KOPT-K1 (cell line): ENCODE data around the gene TRIP12.
"Not testable (repeated sequence)": the region's sequence is repeated elsewhere in the genome, so short reads cannot be mapped to it uniquely, and the experiment has no call there.

Experiments used
- H3K27ac ChIP-seq: fragments of 200-600 bp; sonication (generic); 2 replicates; pipeline ENCODE4 v1.5.1; 2016; ENCODE audit warnings: antibody characterized with exemption, mild to moderate bottlenecking, low read depth, low read length; ENCODE audit not compliant: poor library complexity, severe bottlenecking
- H3K36me3 ChIP-seq: fragments of 200-600 bp; sonication (generic); 2 replicates; pipeline ENCODE4 v1.5.1; 2017; ENCODE audit warnings: antibody characterized with exemption, mild to moderate bottlenecking, low read length, moderate library complexity; ENCODE audit not compliant: insufficient read depth
- H3K9me3 ChIP-seq: fragments of 200-600 bp; sonication (generic); 2 replicates; pipeline ENCODE4 v1.5.1; 2017; ENCODE audit warnings: antibody characterized with exemption, low read length, mild to moderate bottlenecking; ENCODE audit not compliant: insufficient read depth, poor library complexity, severe bottlenecking

Gene TRIP12

DNA sequence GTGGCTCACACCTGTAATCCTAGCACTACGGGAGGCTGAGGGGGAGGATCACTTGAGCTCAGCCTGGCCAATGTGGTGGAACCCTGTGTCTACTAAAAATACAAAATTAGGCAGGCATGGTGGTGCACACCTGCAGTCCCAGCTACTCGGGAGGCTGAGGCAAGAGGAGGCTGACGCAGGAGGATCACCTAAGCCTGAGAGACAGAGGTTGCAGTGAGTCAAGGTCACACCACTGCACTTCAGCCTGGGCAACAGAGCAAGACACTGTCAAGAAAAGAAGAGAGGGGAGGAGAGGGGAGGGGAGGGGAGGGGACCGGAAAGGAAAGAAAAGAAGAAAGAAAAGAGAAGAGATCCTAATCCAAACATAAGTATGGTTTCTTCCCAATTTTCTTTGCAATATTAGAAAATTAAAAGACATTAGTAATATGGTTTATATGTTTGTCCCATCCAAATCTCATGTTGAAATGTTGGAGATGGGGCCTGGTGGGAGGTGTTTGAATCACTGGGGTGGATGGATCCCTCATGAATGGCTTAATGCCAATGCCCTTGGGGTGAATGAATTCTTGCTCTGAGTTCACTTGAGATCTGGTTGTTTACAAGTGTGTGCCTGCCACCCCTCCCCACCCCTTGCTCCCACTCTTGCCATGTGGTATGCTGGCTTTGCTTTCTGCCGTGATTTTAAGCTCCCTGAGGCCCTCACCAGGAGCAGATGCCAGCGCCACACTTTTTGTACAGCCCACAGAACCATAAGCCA is 50.7 kb downstream of the TRIP12 start:
- H3K36me3 ChIP-seq: peaks cover 70% of the 10 kb centered on the region
- no peak overlapping the region for H3K27ac ChIP-seq
- no peaks in the 10 kb centered on the region for H3K9me3 ChIP-seq

DNA sequence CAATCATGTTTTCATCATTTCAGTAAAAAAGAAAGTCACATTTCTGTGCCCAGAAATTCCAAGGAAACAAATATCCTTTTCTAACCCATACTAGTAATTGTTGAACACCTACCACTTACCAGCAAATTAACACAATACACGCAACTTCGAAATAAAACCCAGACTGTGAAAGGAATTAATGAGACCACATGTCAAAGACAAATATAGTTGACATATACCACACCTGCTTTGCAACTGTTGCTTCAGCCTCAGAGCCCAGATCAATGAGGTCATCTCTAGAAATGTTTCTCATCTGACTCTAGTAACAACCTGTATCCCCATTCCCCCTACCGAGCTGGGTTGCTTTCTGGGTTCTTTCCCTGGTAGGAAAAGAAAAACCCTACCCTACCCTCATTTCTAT is 52.6 kb downstream of the TRIP12 start:
- H3K9me3 ChIP-seq: no peaks in the 10 kb centered on the region
- no peak overlapping the region for H3K27ac ChIP-seq
- H3K36me3 ChIP-seq: peaks cover 60% of the 10 kb centered on the region

- H3K27ac ChIP-seq: no peak overlapping the region
- H3K9me3 ChIP-seq: no peaks in the 10 kb centered on the region
- H3K36me3 ChIP-seq: peaks cover 60% of the 10 kb centered on the region
These were observed 53.0 kb downstream of the TRIP12 start for GRCh38 chr2:229868794-229869193.

GRCh38 chr2:229865033-229865432 is 56.8 kb downstream of the TRIP12 start:
- Histone ChIP-seq H3K9me3 (no peaks in the 10 kb centered on the region), H3K27ac (no peak overlapping the region), H3K36me3 (peaks cover 39% of the 10 kb centered on the region)

DNA sequence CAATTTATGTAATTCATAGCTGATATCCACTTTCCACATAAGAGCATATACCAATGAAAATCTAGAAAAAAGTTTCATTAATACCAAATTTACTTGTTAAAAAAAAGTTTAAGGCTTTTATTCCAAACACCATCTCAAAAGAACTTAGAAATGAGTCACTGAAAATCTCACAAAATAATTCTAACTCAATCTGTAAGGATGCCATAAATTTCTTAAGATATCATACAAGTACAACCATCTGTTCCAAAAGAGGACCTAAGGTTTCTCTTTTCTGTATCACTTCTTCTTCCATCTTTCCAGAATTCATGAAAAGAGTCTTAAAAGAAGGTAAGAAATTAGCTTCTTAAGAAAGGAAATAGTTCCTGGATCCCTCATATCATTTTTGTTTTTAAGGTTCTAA is 60.4 kb downstream of the TRIP12 start:
- peaks cover 46% of the 10 kb centered on the region for H3K36me3 ChIP-seq
- no peak overlapping the region for H3K27ac ChIP-seq
- H3K9me3 ChIP-seq: no peaks in the 10 kb centered on the region

DNA sequence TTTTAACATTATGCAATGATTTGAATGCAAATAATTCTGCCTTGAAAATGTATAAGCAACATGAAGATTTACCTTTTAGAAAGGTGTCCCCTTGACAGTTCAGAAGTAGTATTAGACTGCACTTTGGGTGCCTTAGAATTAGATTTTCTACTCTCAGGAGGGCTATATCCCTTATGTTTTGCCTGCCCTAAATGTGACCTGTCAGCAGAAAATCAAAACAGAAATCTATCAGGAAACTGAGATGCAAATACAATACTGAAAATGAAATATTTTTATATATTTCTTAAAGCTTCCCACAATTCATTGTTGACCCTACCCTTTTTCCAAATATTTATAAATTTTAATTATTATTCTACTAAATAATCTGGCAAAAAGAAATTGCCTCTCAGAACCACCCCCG is 61.5 kb downstream of the TRIP12 start:
- Histone ChIP-seq H3K9me3 (no peaks in the 10 kb centered on the region), H3K36me3 (peaks cover 52% of the 10 kb centered on the region), H3K27ac (no peak overlapping the region)

DNA sequence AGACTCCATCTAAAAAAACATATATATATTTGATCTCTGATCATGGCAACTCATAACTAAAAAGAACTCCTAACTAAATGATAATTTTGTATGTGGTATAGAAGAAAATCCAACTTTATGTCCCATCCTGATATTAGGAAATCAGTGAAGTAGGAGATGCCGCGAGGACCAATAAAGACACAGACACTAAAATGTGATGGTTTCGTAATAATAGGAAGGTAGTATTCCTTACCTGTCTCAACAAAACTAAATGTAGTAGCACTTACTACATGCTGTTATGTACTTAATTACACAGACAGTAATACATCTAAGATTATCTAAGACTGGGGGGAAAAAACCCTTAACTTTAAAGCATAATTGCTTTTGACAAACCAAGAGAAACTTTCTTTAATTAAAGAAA is 63.5 kb downstream of the TRIP12 start:
- no peaks in the 10 kb centered on the region for H3K9me3 ChIP-seq
- no peak overlapping the region for H3K27ac ChIP-seq
- peaks cover 72% of the 10 kb centered on the region for H3K36me3 ChIP-seq

GRCh38 chr2:229857634-229858033 is 64.2 kb downstream of the TRIP12 start:
- Histone ChIP-seq H3K9me3 (no peaks in the 10 kb centered on the region), H3K36me3 (peaks cover 70% of the 10 kb centered on the region)

GRCh38 chr2:229856413-229856812 is 65.4 kb downstream of the TRIP12 start:
- H3K9me3 ChIP-seq: no peaks in the 10 kb centered on the region
- no peak overlapping the region for H3K27ac ChIP-seq
- H3K36me3 ChIP-seq: peaks cover 74% of the 10 kb centered on the region

More at GRCh38 chr2:229857634-229858033, 64.2 kb downstream of the TRIP12 start:
- no peak overlapping the region for H3K27ac ChIP-seq

DNA sequence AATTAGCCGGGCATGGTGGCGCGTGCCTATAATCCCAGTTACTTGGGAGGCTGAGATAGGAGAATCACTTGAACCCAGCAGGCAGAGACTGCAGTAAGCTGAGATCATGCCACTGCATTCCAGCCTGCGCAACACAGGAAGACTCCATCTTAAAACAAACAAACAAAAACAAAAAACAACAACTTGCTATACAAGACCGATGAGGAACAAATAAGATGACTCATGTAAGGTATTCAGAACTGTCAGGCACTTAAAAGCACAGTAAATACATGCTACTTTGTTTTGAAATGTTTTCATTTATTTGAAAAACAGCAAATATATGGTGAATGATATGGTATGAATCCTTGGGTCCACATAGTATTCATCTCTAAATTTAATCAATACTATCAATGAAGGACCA is 66.7 kb downstream of the TRIP12 start:
- Histone ChIP-seq H3K27ac (no peak overlapping the region), H3K36me3 (peaks cover 84% of the 10 kb centered on the region), H3K9me3 (no peaks in the 10 kb centered on the region)

DNA sequence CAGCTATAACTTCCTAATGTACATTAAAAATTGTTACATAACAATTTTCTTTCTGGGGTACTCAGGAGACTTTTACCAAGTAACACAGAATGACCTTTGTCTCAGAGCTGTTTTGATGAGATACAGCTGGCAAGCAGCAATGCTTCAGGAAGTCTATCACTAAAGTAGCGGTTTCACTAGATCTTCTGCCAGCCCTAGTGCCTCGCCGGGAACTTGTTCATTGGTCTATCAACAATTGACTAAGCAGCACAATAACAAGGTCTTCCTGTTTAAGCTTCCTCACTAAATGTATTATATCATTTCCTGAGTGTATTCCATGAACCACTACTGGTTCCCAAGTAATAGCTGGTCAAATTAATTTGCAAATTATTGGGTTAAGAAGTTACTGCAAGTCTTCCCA is 69.2 kb downstream of the TRIP12 start:
- no peaks in the 10 kb centered on the region for H3K9me3 ChIP-seq
- H3K27ac ChIP-seq: no peak overlapping the region
- H3K36me3 ChIP-seq: peaks cover 82% of the 10 kb centered on the region

- peaks cover 82% of the 10 kb centered on the region for H3K36me3 ChIP-seq
- no peaks in the 10 kb centered on the region for H3K9me3 ChIP-seq
- no peak overlapping the region for H3K27ac ChIP-seq
These were observed 69.9 kb downstream of the TRIP12 start for GRCh38 chr2:229851870-229852269.

DNA sequence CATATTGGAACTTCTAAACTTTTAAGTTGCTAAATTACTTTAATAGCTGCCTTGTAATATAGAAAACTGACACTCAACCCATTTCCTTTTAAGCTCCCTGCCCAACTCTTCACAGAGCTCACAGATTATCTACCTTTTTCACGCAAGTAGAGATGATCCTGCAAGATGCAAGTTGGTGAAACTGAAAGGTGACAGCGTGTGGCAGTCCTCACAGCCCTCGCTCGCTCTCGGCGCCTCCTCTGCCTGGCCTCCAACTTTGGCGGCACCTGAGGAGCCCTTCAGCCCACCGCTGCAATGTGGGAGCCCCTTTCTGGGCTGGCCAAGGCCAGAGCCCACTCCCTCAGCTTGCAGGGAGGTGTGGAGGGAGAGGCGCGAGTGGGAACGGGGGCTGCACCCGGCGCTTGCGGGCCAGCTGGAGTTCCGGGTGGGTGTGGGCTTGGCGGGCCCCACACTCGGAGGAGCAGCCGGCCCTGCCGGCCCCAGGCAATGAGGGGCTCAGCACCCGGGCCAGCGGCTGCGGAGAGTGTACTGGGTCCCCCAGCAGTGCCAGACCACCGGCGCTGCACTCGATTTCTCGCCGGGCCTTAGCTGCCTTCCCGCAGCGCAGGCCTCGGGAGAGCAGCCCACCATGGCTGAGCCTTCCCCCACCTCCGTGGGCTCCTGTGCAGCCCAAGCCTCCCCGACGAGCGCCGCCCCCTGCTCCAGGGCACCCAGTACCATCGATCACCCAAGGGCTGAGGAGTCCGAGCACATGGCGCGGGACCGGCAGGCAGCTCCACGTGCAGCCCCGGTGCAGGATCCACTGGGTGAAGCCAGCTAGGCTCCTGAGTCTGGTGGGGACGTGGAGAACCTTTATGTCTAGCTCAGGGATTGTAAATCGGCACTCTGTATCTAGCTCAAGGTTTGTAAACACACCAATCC is 71.2 kb downstream of the TRIP12 start:
- H3K27ac ChIP-seq, H3K9me3 ChIP-seq: not testable (repeated sequence)
- H3K36me3 ChIP-seq: peaks cover 74% of the 10 kb centered on the region

DNA sequence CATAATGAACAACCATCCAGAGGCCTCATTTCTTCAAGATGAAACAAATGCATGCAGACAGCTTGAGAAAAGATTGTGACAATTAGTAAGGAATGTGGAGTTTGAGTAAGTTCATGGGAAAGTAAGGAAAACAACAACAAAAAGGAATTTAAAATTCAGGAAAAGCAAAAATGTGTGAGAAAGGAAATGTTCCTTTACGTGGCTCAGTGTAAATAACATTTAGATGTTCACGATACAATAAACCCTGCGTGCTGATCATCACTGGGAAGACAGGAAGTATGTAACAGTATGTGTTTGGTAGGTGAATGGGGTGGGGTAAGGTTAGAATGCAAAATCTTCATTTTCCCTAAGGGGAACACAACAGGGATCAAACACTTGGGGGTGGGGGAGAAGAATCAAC is 72.7 kb downstream of the TRIP12 start:
- Histone ChIP-seq H3K9me3 (no peaks in the 10 kb centered on the region), H3K36me3 (peaks cover 72% of the 10 kb centered on the region), H3K27ac (no peak overlapping the region)

DNA sequence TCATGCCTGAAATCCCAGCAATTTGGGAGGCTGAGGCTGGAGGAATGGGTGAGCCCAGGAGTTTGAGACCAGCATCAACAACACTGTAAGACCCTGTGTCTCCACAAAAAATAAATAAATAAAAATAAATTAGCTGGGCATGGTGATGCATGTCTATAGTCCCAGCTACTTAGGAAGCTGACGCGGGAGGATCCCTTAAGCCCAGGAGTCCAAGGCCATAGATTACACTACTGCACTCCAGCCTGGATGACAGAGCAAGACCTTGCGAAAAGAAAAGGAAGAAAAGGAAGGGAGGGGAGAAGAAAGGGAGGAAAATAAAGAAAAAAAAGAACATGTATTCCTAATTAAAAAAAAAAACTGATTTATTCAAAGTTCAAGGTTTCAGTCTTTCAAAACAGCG is 78.2 kb downstream of the TRIP12 start:
- Histone ChIP-seq H3K36me3 (peaks cover 67% of the 10 kb centered on the region), H3K9me3 (no peaks in the 10 kb centered on the region), H3K27ac (no peak overlapping the region)
